Measurements from ENCODE around the gene COMMD2. TPM values are rescaled to one million over a fixed set of nuclear protein-coding genes. Genes with fewer than 3 reads are reported as not detected.

The COMMD2 gene
- total RNA-seq (2014; rRNA removed; shearing (Covaris generic); ENCODE audit: low replicate concordance) = 53.3 and 86.3 TPM in 2 replicates

- Histone ChIP-seq H3K4me3 (peak within 1 kb of the TSS; percentile 88), H3K27me3 (no peaks in the 10 kb centered on the region), H3K36me3 (peaks cover 36% of the 10 kb centered on the region), H3K9me3 (no peaks in the 10 kb centered on the region)
- DNase-seq = peak; percentile 85
Measured at GRCh38 chr3:149752051-149752787, at the start of gene COMMD2. Gene COMMD2, minus strand, starts transcription at chr3:149752489. Its CDS starts 45 bp downstream, at chr3:149752444.

DNA sequence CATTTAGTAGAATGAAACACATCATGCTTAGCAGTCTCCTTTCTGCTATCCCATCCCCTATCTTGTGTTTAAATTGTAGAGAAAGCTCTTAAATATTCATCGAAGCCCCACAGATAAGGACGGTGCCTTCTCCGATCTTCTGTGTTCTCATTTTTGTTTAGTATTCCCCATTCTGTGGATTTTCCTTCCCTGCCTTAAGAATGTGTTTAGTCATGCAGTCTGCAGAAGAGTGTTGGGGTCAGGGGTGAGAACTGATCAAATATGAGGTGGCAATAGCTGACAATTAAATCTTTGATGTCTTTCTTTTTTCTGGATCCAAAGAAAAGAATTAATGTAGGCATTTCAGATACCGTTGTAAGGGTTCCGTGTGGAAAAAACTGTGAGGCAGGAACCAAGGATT lies 49.4 kb upstream of the COMMD2 start:
- no peak for DNase-seq
- Histone ChIP-seq H3K9me3 (peaks cover 3% of the 10 kb centered on the region; the same call in 1 of the 2 replicates), H3K4me3 (no peak overlapping the region)

DNA sequence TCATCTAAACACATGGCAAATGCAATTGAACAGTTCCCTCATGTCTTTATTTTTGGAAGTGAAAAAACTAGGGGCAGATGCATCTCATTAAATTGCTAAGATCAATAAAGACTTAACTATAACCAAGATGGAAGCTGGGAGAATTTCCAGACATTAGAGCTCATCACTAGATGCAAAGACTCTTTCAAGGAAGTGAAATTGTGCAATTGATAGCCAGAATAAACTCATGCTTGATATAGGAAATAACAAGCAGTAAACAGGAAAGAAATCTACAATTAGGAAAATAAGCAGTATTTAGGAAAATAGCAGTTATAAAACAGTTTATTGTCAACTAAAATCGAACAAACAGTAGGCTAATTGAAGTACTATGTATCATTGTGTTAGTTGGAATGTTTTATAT lies 48.9 kb upstream of the COMMD2 start:
- Histone ChIP-seq H3K36me3 (no peaks in the 10 kb centered on the region), H3K4me3 (no peak overlapping the region), H3K9me3 (peaks cover 3% of the 10 kb centered on the region; the same call in 1 of the 2 replicates), H3K27me3 (no peaks in the 10 kb centered on the region)
- DNase-seq = no peak

More for the DNA sequence above, 49.4 kb upstream of the COMMD2 start:
- no peaks in the 10 kb centered on the region for H3K36me3 ChIP-seq
- H3K27me3 ChIP-seq = no peaks in the 10 kb centered on the region

- no peak overlapping the region for H3K4me3 ChIP-seq
- DNase-seq = no peak
- peaks cover 3% of the 10 kb centered on the region; the same call in 1 of the 2 replicates for H3K9me3 ChIP-seq
Measured at GRCh38 chr3:149800693-149801092, 48.4 kb upstream of the COMMD2 start.

GRCh38 chr3:149796026-149796425 lies 43.7 kb upstream of the COMMD2 start:
- no peaks in the 10 kb centered on the region for H3K36me3 ChIP-seq
- no peak for DNase-seq
- no peaks in the 10 kb centered on the region for H3K27me3 ChIP-seq
- H3K9me3 ChIP-seq = no peaks in the 10 kb centered on the region; the same call in 1 of the 2 replicates
- H3K4me3 ChIP-seq = no peak overlapping the region

More at GRCh38 chr3:149800693-149801092, 48.4 kb upstream of the COMMD2 start:
- no peaks in the 10 kb centered on the region for H3K36me3 ChIP-seq
- no peaks in the 10 kb centered on the region for H3K27me3 ChIP-seq

GRCh38 chr3:149792452-149793270 lies 40.4 kb upstream of the COMMD2 start, which contains the start of gene ANKUB1:
Gene ANKUB1, minus strand, starts transcription at chr3:149792554. Its CDS starts 188 bp downstream, at chr3:149792366.
- Histone ChIP-seq H3K36me3 (no peaks in the 10 kb centered on the region), H3K4me3 (no peak within 1 kb of the TSS), H3K9me3 (no peaks in the 10 kb centered on the region), H3K27me3 (no peaks in the 10 kb centered on the region)
- DNase-seq = no peak

DNA sequence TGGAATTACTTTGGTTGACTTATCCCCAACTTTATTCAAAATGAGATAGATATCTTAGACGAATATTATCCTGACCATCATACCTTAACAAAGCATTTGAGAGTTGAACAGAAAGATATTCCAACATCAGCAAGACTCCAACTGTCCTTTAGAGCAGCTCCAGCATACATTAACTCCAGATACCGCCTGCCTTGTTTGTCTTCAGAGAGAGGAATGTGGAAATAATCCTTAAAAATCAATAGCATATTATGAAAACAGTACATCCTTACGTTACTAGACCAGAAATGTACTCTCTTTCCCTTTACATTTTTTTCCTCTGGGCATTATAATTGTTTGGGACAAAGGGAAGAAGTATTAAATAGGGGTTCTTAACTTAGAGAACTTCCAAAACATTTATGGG lies 38.4 kb upstream of the COMMD2 start:
- Histone ChIP-seq H3K9me3 (no peaks in the 10 kb centered on the region), H3K4me3 (no peak overlapping the region), H3K36me3 (no peaks in the 10 kb centered on the region), H3K27me3 (no peaks in the 10 kb centered on the region)
- no peak for DNase-seq

GRCh38 chr3:149790268-149790667 lies 38.0 kb upstream of the COMMD2 start:
- Histone ChIP-seq H3K36me3 (no peaks in the 10 kb centered on the region), H3K4me3 (no peak overlapping the region), H3K9me3 (no peaks in the 10 kb centered on the region), H3K27me3 (no peaks in the 10 kb centered on the region)
- peak; percentile 18 for DNase-seq

- DNase-seq = peak; percentile 60
- Histone ChIP-seq H3K4me3 (no peak overlapping the region), H3K9me3 (no peaks in the 10 kb centered on the region), H3K36me3 (no peaks in the 10 kb centered on the region), H3K27me3 (no peaks in the 10 kb centered on the region)
Measured at GRCh38 chr3:149784064-149784704, 31.9 kb upstream of the COMMD2 start.

DNA sequence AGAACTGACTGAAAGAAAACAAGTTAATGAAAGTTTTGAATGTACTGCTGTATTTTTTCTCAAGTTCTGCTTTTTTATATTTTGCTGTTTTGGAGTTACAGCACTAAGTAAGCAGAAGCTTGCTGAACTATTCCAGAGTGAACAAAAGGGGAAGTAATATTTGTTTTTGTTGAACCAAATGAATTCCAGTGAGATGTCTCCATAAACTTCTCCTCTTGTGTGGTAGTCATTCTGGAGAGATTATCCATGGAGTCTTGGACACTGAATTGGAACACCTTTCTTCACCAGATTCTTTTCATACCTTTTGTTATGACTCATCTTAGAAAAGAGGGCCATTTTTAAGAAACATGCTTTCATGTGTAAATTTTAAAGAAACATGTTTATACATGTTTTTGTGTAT lies 31.3 kb upstream of the COMMD2 start:
- no peaks in the 10 kb centered on the region for H3K9me3 ChIP-seq
- H3K36me3 ChIP-seq = no peaks in the 10 kb centered on the region
- DNase-seq = no peak
- no peaks in the 10 kb centered on the region for H3K27me3 ChIP-seq
- H3K4me3 ChIP-seq = no peak overlapping the region

GRCh38 chr3:149781741-149782140 lies 29.5 kb upstream of the COMMD2 start:
- Histone ChIP-seq H3K4me3 (no peak overlapping the region), H3K36me3 (no peaks in the 10 kb centered on the region), H3K9me3 (no peaks in the 10 kb centered on the region), H3K27me3 (no peaks in the 10 kb centered on the region)
- no peak for DNase-seq

GRCh38 chr3:149781211-149781610 lies 28.9 kb upstream of the COMMD2 start:
- no peak overlapping the region for H3K4me3 ChIP-seq
- H3K27me3 ChIP-seq = no peaks in the 10 kb centered on the region
- H3K36me3 ChIP-seq = no peaks in the 10 kb centered on the region
- H3K9me3 ChIP-seq = no peaks in the 10 kb centered on the region
- no peak for DNase-seq

DNA sequence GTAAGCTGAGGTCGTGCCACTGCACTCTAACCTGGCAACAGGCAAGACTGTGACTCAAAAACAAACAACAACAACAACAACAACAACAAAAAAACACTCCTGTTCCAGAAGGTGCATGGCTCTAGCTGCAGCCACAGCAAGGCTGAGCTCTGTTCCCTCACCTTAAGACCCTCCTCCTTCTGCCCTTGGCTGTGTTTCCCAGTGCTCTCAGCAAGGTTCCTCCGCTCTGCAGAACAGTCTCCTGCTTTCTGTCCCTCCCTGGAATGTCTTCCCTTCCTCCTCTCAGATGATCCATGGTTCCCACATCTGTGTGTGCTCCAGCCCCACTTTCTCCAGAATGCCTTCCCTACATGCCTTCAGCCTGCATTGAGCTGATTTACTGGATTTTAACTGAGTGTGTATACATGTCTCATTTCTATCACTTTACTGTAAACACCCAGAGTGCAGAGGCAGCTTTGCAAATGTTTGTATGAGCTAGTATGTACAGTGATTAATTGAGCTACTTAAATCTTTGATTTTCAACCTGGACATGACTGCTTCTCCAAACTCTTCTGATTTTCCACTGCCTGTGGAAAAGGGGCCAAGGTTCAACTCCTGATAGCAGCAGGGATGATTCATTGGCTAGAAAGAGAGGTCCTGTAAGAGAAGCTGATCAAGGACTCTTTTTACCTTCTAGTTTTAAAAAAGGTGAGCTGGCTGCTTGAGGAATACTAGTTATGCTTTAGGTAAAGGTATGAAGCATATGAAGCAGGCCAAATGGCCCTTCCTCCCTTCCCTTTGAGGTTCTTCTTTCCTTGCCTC lies 25.3 kb upstream of the COMMD2 start:
- Histone ChIP-seq H3K9me3 (no peaks in the 10 kb centered on the region), H3K27me3 (no peaks in the 10 kb centered on the region), H3K36me3 (no peaks in the 10 kb centered on the region), H3K4me3 (no peak overlapping the region)
- DNase-seq = no peak

DNA sequence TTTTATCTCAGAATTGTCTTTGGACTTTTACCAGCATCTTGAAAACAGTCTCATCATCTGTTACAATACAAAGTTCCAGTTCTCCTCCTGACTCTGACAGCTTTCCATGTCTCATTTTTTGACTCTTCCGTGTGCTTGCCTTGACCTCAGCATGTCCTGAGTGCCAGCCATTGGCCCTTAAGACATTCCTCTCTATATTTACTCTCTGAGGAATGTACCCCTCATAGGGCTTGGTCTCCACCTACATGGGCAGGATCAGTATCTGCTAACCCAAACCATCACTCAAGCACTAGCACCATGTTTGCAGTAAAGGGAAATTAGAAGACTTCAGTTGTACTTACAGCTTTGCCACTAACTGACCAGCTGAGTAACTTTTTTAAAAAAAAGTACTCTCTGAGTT lies 23.9 kb upstream of the COMMD2 start:
- no peaks in the 10 kb centered on the region for H3K27me3 ChIP-seq
- no peaks in the 10 kb centered on the region for H3K36me3 ChIP-seq
- no peaks in the 10 kb centered on the region for H3K9me3 ChIP-seq
- DNase-seq = no peak
- H3K4me3 ChIP-seq = no peak overlapping the region

GRCh38 chr3:149772861-149773260 lies 20.6 kb upstream of the COMMD2 start:
- no peaks in the 10 kb centered on the region for H3K27me3 ChIP-seq
- H3K4me3 ChIP-seq = no peak overlapping the region
- no peak for DNase-seq
- H3K36me3 ChIP-seq = no peaks in the 10 kb centered on the region
- H3K9me3 ChIP-seq = no peaks in the 10 kb centered on the region

GRCh38 chr3:149771652-149772271 lies 19.5 kb upstream of the COMMD2 start:
- Histone ChIP-seq H3K36me3 (no peaks in the 10 kb centered on the region), H3K27me3 (no peaks in the 10 kb centered on the region), H3K4me3 (no peak overlapping the region), H3K9me3 (no peaks in the 10 kb centered on the region)
- peak; percentile 45 for DNase-seq

Data from MG63 (cell line).